Heart left ventricle (tissue), 16 donors: ENCODE results near the gene MACC1. TPM values are rescaled to one million over a fixed set of nuclear protein-coding genes. Genes with fewer than 3 reads are reported as not detected.

Experiments
- ATAC-seq, 4 donors: fragments of 200-7000 bp; cut with Tn5 transposase; one replicate each; pipeline ENCODE4 v1.9.1; 2020 to 2022; ENCODE audit warnings: moderate library complexity in 4 of 4, mild to moderate bottlenecking in 3 of 4, moderate number of reproducible peaks in 1 of 4
- DNase-seq, 5 donors: peaks; one replicate each; pipeline ENCODE4 v3.0.0-alpha.2; 2020
- H3K27ac ChIP-seq, 12 donors: fragments of 200-600 bp; sonication (generic) in 4 of 12; one replicate each; pipeline versions ENCODE4 v1.5.0 to v1.8.0; 2016 to 2022; ENCODE audit warnings: mild to moderate bottlenecking in 2 of 12
- H3K27me3 ChIP-seq, 9 donors: fragments of 200-600 bp; sonication (generic) in 2 of 9; one replicate each; pipeline versions ENCODE4 v1.5.1 to v1.8.0; 2016 to 2022; ENCODE audit warnings: mild to moderate bottlenecking in 3 of 9
- H3K36me3 ChIP-seq, 9 donors: fragments of 200-600 bp; sonication (generic) in 2 of 9; one replicate each; pipeline versions ENCODE4 v1.5.0 to v1.8.0; 2018 to 2022; ENCODE audit warnings: mild to moderate bottlenecking in 2 of 9
- H3K4me1 ChIP-seq, 12 donors: fragments of 200-600 bp; sonication (generic) in 4 of 12; one replicate each; pipeline versions ENCODE4 v1.5.0 to v1.8.0; 2016 to 2022; ENCODE audit warnings: mild to moderate bottlenecking in 3 of 12
- H3K4me3 ChIP-seq, 12 donors: fragments of 200-600 bp; sonication (generic) in 4 of 12; one replicate each; pipeline versions ENCODE4 v1.5.0 to v1.8.0; 2017 to 2022; ENCODE audit warnings: mild to moderate bottlenecking in 9 of 12, moderate library complexity in 4 of 12
- H3K9me3 ChIP-seq, 12 donors: fragments of 200-600 bp; sonication (generic) in 4 of 12; one replicate each; pipeline versions ENCODE4 v1.5.0 to v1.8.0; 2016 to 2022; ENCODE audit warnings: mild to moderate bottlenecking in 1 of 12
- POLR2A ChIP-seq, 2 donors: fragments of 450-650 bp; IDR thresholded peaks; one replicate each; pipeline ENCODE4 v1.6.1; 2017; ENCODE audit warnings: antibody characterized with exemption in 2 of 2, mild to moderate bottlenecking in 2 of 2, moderate library complexity in 2 of 2
- WGBS, 4 donors: extraction: QIAGEN DNeasy Blood & Tissue Kit in 2 of 4; methylation state at CpG; one replicate each; pipeline versions ENCODE4 v1.1.5 to v1.1.7; 2013 to 2018; 5-methylcytosine and 5-hydroxymethylcytosine counted together
- intact Hi-C, 10 donors: fragments of 100-400 bp; cut with DNase I; formaldehyde crosslinking; loops; one replicate each; pipeline versions ENCODE4 v1.11.1 to v1.14.2; 2022
- polyA plus RNA-seq, 2 donors: library from polyadenylated mRNA; stranded (reverse); fragments of 200-250 nt; gene quantifications; one replicate each; pipeline ENCODE4 v1.2.3, GENCODE V29; 2013
- total RNA-seq, 9 donors: library from RNA; depleted of rRNA in 2 of 9; stranded (reverse); fragments of >200 nt in 2 of 9; fragmentation: NEBNext Ultra II Directional in 3 of 9; extraction: Animal tissue kit (Norgen Biotek cat#: 25700) in 3 of 9; gene quantifications; one replicate each; pipeline versions ENCODE4 v1.1.0 to v1.2.4, GENCODE V29; 2016 to 2023
- TF ChIP-seq, protein P1 (sequence below), 12 donors: fragments of 200-600 bp; sonication (generic) in 4 of 12; IDR thresholded peaks; one replicate each; pipeline versions ENCODE4 v1.5.0 to v1.8.0; 2018 to 2022; ENCODE audit warnings: antibody characterized with exemption in 12 of 12, mild to moderate bottlenecking in 5 of 12
- donor health status: ischemic (EF 13 %, LVEDD 7.1; RV severe dilation, severe dysfunction).
- donor health status: healthy with polysubstance abuse.
- donor health status: DM: no; HTN: yes; CAD: no.
- donor health status: DM: no; HTN: no; CAD: no.
- donor health status: ischemic (EF 25% LVEDD 6.9; RV normal size, moderate dysfunction).
- donor health status: ischemic (EF 25% LVEDD 5.7; RV mildly dilated, moderate dysfunction).
- donor health status: healthy.
- donor health status: DM: yes; HTN: yes; CAD: no.
- donor health status: ischemic (EF 35%, LVEDD 5.7; RV mildly dilated, moderate dysfunction).
- donor health status: nonischemic (EF 11% LVEDD 7.7; RV severe dilation, severe dysfunction).
- donor health status: DM: yes; HTN: yes; CAD: no.
- donor health status: PGD.
- donor health status: ischemic (EF 29% LVEDD 5.4; RV normal size, mild dysfunction).
- donor health status: nonischemic (EF 23%, LVEDD 6.1; RV moderate dilation, normal function).

Gene MACC1
- total and polyA plus RNA-seq, 11 donors: under 0.01 to 1.3 (median 0.12) TPM; not detected in 4

DNA sequence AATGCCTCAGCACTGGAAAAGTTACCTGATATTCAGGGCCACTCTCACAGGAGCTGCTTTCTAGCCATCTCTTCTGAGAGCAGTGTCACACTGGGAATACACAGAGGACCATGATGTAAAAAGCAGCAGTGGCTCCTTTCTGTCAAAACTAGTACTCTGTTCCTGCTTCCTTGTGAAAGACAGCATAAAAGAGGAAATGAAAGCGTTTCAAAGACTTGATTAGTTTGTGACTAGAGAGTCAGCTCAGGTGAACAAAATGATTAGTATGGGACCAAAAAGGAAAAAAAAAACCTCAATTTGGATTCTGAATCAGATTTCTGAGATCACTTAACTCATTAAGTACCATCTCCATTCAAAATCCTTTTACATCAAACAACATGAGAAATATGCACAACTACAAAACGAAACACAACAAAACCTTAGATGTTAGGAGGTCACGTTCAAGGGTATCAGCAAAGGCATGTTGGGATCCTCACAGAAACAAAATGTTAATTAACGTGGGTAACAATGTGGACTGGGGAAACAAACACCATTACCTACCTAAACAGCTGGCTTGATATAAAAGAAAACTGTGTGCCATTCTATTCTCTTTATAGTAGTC lies 103.7 kb downstream of the MACC1 start:
- ATAC-seq: no peak
- DNase-seq: no peak
- H3K9me3 ChIP-seq: no peaks in the 10 kb centered on the region
- H3K4me1 ChIP-seq: peaks cover 0 to 7% (median 0%) of the 10 kb centered on the region in 12 donors
- no peak for TF ChIP-seq POLR2A (IDR thresholded peaks at IDR 0.05)
- TF ChIP-seq, protein P1, sequence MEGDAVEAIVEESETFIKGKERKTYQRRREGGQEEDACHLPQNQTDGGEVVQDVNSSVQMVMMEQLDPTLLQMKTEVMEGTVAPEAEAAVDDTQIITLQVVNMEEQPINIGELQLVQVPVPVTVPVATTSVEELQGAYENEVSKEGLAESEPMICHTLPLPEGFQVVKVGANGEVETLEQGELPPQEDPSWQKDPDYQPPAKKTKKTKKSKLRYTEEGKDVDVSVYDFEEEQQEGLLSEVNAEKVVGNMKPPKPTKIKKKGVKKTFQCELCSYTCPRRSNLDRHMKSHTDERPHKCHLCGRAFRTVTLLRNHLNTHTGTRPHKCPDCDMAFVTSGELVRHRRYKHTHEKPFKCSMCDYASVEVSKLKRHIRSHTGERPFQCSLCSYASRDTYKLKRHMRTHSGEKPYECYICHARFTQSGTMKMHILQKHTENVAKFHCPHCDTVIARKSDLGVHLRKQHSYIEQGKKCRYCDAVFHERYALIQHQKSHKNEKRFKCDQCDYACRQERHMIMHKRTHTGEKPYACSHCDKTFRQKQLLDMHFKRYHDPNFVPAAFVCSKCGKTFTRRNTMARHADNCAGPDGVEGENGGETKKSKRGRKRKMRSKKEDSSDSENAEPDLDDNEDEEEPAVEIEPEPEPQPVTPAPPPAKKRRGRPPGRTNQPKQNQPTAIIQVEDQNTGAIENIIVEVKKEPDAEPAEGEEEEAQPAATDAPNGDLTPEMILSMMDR (IDR thresholded peaks at IDR 0.05): no peak
- 71 to 79% (median 75%) methylated on average over 4 of the region's 4 CpGs for WGBS, 4 donors
- intact Hi-C loops: no loop called here
- no peak overlapping the region for H3K4me3 ChIP-seq
- no peaks in the 10 kb centered on the region for H3K36me3 ChIP-seq
- no peak overlapping the region for H3K27ac ChIP-seq
- no peaks in the 10 kb centered on the region for H3K27me3 ChIP-seq

DNA sequence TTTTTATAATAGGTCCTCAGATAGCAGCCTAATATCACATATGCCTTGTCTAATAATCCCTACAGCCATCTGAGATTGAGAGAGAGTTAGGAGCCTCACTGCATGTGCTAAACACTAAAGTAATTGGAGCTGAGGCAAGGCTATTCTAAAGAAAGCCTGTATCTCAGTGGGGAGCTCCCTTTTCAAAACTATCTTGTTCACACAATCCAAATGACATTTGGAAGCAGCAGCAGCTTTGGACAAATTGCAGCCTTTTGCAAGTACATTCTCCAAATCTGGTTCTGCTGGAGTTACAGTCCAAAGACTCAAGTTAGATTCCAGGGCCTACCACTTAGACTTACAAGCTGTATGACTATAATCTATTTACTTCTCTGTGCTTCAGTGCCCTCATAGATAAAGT lies 104.5 kb downstream of the MACC1 start:
- H3K9me3 ChIP-seq: no peaks in the 10 kb centered on the region
- TF ChIP-seq, protein P1 (IDR thresholded peaks at IDR 0.05): no peak
- no peak for TF ChIP-seq POLR2A (IDR thresholded peaks at IDR 0.05)
- intact Hi-C loops: no loop called here
- no peak overlapping the region for H3K27ac ChIP-seq
- no peak for DNase-seq
- H3K4me1 ChIP-seq: peaks cover 0 to 7% (median 0%) of the 10 kb centered on the region in 12 donors
- no peaks in the 10 kb centered on the region for H3K36me3 ChIP-seq
- H3K4me3 ChIP-seq: no peak overlapping the region
- ATAC-seq: no peak
- no peaks in the 10 kb centered on the region for H3K27me3 ChIP-seq

DNA sequence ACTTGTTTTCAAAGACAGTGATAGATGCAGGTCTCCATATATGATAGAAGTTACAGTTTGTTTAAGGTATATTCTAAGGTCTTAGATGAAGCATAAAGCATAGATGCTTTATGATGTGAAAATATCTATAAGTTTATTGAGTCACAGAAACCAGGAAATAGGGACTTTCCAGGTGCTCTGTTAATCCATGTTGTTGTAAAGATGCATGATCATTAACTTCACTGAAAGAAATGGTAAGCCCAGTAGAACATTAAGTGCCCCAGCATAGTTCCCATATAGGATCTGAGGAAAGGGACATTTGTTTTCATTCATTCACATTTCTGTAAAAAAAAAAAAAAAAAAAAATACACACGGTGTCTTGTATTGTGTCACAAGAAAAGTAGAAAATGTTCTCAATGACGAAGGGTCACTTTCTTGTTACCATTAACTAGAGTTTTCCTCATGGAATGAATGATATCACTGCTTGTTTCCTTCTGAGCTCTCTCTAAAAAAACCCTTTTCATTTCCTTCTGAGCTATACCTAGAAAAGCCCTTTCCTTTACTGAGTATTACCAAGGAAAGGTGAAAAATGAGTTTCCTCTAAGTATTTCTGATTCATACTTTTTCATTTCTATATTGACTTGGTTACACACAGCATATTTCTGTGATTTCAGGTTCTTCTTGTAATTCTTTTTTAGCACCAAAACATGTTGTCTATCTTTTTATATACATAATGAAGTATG lies 105.2 kb downstream of the MACC1 start:
- Histone ChIP-seq H3K9me3 (no peaks in the 10 kb centered on the region), H3K4me3 (no peak overlapping the region), H3K27ac (no peak overlapping the region), H3K36me3 (no peaks in the 10 kb centered on the region), H3K27me3 (no peaks in the 10 kb centered on the region), H3K4me1 (peaks cover 0 to 7% (median 0%) of the 10 kb centered on the region in 12 donors)
- ATAC-seq (no peak), DNase-seq (no peak)
- WGBS, 4 donors: 77 to 85% (median 84%) methylated on average over 2 of the region's 2 CpGs
- intact Hi-C loops: no loop called here
- TF ChIP-seq, protein P1 (IDR thresholded peaks at IDR 0.05): no peak
- no peak for TF ChIP-seq POLR2A (IDR thresholded peaks at IDR 0.05)

DNA sequence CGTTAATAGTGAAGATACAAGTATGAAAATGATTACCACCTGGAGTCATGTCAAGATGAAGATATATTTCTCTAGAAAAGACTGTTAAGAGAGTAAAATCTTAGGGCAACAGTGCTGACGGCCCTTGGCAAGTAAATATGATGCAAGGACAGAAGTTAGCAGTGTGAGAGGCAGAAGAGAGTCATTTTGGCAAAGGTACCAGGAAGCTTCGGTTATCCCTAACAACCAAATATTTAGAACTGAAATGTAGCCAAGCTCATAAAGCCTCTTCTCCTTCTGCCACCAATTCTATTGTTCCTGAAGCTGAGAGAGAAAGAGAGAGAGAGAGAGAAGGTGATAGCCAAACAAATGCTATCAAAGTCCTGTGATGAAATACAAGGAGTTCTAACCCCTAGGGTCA lies 109.6 kb downstream of the MACC1 start:
- intact Hi-C loops: no loop called here
- H3K36me3 ChIP-seq: no peaks in the 10 kb centered on the region
- no peak for ATAC-seq
- no peaks in the 10 kb centered on the region for H3K4me1 ChIP-seq
- WGBS, 4 donors: 57 to 69% (median 66%) methylated on average over 3 of the region's 3 CpGs
- H3K4me3 ChIP-seq: no peak overlapping the region
- H3K27me3 ChIP-seq: no peaks in the 10 kb centered on the region
- TF ChIP-seq POLR2A (IDR thresholded peaks at IDR 0.05): no peak
- TF ChIP-seq, protein P1 (IDR thresholded peaks at IDR 0.05): no peak
- H3K9me3 ChIP-seq: no peaks in the 10 kb centered on the region
- H3K27ac ChIP-seq: peak overlapping the region in 1 of 12 donors; percentile 45
- no peak for DNase-seq
